MM.1S (cell line): ENCODE measurements around the gene ATP2B2.

Source experiments
- DNase-seq: peaks from one replicate; pipeline ENCODE4 v3.0.0-alpha.2; 2015
- H2AFZ ChIP-seq: fragments of 300-600 bp; sonication (generic); 2 replicates; pipeline ENCODE4 v1.6.0; 2016; ENCODE audit warnings: antibody characterized with exemption, low read length
- H3F3A ChIP-seq: fragments of 300-600 bp; sonication (generic); 2 replicates; pipeline ENCODE4 v1.6.1; 2016; ENCODE audit warnings: mild to moderate bottlenecking, antibody characterized with exemption, low read length, moderate library complexity, mixed read lengths; ENCODE audit not compliant: insufficient read depth
- H3K27ac ChIP-seq: fragments of 300-600 bp; sonication (generic); 2 replicates; pipeline ENCODE4 v1.5.1; 2016; ENCODE audit warnings: mild to moderate bottlenecking, low read length
- H3K27me3 ChIP-seq: fragments of 300-600 bp; sonication (generic); replicated peaks from 2 replicates; pipeline ENCODE4 v1.6.0; 2016; ENCODE audit warnings: low read length; ENCODE audit not compliant: insufficient read depth
- H3K36me3 ChIP-seq: fragments of 300-600 bp; sonication (generic); replicated peaks from 2 replicates; pipeline ENCODE4 v1.6.1; 2016; ENCODE audit warnings: mild to moderate bottlenecking, low read length, mixed read lengths; ENCODE audit not compliant: insufficient read depth
- H3K4me1 ChIP-seq: fragments of 300-600 bp; sonication (generic); 2 replicates; pipeline ENCODE4 v1.6.1; 2016; ENCODE audit warnings: low read length, mixed read lengths
- H3K4me2 ChIP-seq: fragments of 300-600 bp; sonication (generic); 2 replicates; pipeline ENCODE4 v1.6.0; 2016; ENCODE audit warnings: low read depth, low read length
- H3K4me3 ChIP-seq: fragments of 300-600 bp; sonication (generic); 2 replicates; pipeline ENCODE4 v1.5.1; 2016; ENCODE audit warnings: low read length, mixed read lengths
- H3K79me2 ChIP-seq: fragments of 300-600 bp; sonication (generic); 2 replicates; pipeline ENCODE4 v1.6.1; 2016; ENCODE audit warnings: mixed run types, low read length, mixed read lengths
- H3K9ac ChIP-seq: fragments of 300-600 bp; sonication (generic); 2 replicates; pipeline ENCODE4 v1.6.1; 2016; ENCODE audit warnings: low read length, mixed read lengths
- H3K9me2 ChIP-seq: fragments of 300-600 bp; sonication (generic); replicated peaks from 2 replicates; pipeline ENCODE4 v1.6.1; 2016; ENCODE audit warnings: mild to moderate bottlenecking, low read length, mixed read lengths; ENCODE audit not compliant: insufficient read depth
- H3K9me3 ChIP-seq: fragments of 300-600 bp; sonication (generic); replicated peaks from 2 replicates; pipeline ENCODE4 v1.6.1; 2016; ENCODE audit warnings: mild to moderate bottlenecking, low read length, mixed read lengths; ENCODE audit not compliant: insufficient read depth
- H4K20me1 ChIP-seq: fragments of 300-600 bp; sonication (generic); 2 replicates; pipeline ENCODE4 v1.6.1; 2016; ENCODE audit warnings: mild to moderate bottlenecking, low read length, moderate library complexity, mixed read lengths; ENCODE audit not compliant: insufficient read depth
- EZH2 ChIP-seq: fragments of 300-600 bp; sonication (generic); optimal IDR thresholded peaks from 2 replicates; pipeline ENCODE3; 2017; ENCODE audit warnings: low read depth, mild to moderate bottlenecking, antibody characterized with exemption, low read length, mixed read lengths
- EZH2phosphoT487 ChIP-seq: fragments of 300-600 bp; sonication (generic); IDR thresholded peaks from 2 replicates; pipeline ENCODE4 v1.6.1; 2018; ENCODE audit warnings: antibody characterized with exemption, low read length
- TF ChIP-seq, protein P1 (sequence below): fragments of 300-600 bp; sonication (generic); IDR thresholded peaks from 2 replicates; pipeline ENCODE4 v1.5.1; 2016; ENCODE audit warnings: antibody characterized with exemption, low read length, mixed read lengths

The ATP2B2 gene

DNA sequence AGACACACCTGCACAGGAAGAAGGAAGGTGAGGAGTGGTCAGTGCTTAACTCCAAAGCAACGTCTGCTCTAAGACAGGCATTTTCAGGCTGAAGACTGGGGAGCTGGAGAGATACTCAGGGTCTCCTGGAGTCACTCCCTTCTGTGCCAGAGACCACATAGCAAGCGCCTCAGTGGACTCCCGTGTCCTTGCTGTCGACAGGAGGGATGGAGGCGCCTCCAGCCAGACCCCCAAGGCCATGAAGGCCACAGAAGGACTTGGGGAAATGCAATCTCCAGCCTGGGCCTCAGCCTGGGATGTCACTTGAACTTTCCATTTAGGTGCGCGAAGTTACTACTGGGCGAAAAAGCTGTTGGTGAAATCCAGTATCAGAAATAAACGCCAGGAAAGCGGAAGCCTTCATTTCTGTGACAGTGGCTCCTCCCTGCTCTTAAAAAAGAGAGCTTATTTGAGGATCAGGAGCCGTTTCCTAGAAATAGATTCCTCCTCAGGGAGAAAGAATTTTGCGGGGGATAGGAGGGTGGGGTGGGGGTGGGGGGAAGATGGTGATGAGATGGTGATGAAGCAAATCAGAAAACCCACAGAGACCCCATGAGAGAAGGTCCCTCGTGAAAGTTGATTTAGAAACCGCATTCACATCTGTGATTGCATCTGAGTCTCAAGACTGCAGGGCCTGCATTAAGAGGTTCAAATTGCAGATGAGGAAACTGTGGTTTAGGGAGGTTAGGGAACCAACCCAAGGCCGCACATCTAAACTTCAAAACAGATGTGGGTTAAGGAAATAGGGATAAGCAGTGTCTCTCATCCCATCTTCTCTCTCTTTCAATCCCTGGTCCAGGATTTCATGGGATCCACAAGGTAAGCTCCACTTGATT lies 78.8 kb downstream of the ATP2B2 start:
- Histone ChIP-seq H3K4me2 (no peak overlapping the region), H3K9me2 (no peaks in the 10 kb centered on the region), H3K36me3 (no peaks in the 10 kb centered on the region), H3K9ac (no peak overlapping the region), H2AFZ (no peak overlapping the region), H3K27me3 (no peaks in the 10 kb centered on the region), H3K79me2 (no peaks in the 10 kb centered on the region), H3K4me3 (no peak overlapping the region), H3F3A (no peaks in the 10 kb centered on the region), H3K27ac (no peak overlapping the region), H3K9me3 (no peaks in the 10 kb centered on the region), H4K20me1 (no peaks in the 10 kb centered on the region), H3K4me1 (no peaks in the 10 kb centered on the region)
- DNase-seq = no peak
- TF ChIP-seq EZH2 (no peak), EZH2phosphoT487 (no peak)
- TF ChIP-seq, protein P1, sequence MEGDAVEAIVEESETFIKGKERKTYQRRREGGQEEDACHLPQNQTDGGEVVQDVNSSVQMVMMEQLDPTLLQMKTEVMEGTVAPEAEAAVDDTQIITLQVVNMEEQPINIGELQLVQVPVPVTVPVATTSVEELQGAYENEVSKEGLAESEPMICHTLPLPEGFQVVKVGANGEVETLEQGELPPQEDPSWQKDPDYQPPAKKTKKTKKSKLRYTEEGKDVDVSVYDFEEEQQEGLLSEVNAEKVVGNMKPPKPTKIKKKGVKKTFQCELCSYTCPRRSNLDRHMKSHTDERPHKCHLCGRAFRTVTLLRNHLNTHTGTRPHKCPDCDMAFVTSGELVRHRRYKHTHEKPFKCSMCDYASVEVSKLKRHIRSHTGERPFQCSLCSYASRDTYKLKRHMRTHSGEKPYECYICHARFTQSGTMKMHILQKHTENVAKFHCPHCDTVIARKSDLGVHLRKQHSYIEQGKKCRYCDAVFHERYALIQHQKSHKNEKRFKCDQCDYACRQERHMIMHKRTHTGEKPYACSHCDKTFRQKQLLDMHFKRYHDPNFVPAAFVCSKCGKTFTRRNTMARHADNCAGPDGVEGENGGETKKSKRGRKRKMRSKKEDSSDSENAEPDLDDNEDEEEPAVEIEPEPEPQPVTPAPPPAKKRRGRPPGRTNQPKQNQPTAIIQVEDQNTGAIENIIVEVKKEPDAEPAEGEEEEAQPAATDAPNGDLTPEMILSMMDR = no peak

DNA sequence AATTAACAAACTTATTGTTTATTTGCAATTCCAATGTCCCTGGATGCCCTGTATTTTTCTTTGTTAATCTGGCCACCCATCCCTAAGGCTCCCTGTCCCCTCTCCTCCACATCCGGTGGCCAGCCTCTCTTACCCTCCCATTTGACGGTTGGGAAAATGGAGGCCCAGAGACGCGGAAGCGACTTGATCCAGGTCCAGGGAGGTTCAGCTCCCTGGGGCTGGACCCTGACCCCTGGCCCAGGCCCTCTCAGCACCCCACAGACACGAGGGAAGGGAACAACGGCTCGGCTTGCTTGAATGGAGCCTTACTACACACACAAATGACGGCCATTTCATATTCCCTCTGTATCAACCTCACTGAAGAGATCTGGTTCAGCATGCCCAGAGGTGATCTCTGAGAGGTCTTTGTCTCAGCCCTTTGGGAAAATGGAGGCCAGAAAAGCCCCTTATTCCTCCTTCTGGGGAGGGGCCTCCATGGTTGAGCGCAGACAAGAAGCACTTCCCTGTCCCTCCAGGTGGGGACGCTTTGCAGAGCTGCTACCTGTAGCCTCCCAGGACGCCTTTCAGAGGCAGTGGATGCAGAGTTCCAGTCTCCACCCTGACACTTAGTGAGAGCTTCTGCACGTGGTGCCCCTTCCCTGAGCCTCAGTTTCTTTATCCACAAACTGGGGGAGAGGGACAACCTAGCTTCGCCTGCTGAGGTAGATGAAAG lies 82.1 kb downstream of the ATP2B2 start:
- Histone ChIP-seq H3K4me2 (no peak overlapping the region), H3K36me3 (no peaks in the 10 kb centered on the region), H2AFZ (no peak overlapping the region), H4K20me1 (no peaks in the 10 kb centered on the region), H3K27me3 (no peaks in the 10 kb centered on the region), H3K9me3 (no peaks in the 10 kb centered on the region), H3K9ac (no peak overlapping the region), H3K9me2 (no peaks in the 10 kb centered on the region), H3F3A (no peaks in the 10 kb centered on the region), H3K79me2 (no peaks in the 10 kb centered on the region), H3K4me1 (no peaks in the 10 kb centered on the region), H3K27ac (no peak overlapping the region), H3K4me3 (no peak overlapping the region)
- TF ChIP-seq EZH2phosphoT487 (no peak), EZH2 (no peak)
- TF ChIP-seq, protein P1 = no peak
- no peak for DNase-seq

DNA sequence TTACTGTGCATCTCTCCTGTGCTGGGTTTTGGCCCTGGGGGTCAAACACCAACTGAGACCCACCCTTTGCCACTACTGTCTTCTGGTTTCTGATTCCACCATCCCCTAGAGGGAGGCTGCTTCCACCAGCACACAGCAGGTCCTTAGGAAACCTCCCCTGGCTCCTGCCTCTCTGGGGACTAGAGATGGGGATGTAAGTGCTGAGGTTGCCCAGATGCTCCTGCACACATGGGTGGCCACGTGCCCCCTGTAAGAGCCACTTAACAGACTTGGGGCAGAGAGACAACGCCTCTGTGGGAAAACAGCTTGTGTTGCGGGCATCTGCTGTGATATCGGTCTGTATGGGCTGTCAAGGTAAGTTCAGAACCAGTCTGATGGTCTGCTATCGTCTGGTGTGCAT lies 83.4 kb downstream of the ATP2B2 start:
- H3K27me3 ChIP-seq = no peaks in the 10 kb centered on the region
- no peak overlapping the region for H2AFZ ChIP-seq
- no peak for DNase-seq
- no peak overlapping the region for H3K4me2 ChIP-seq
- H3K9ac ChIP-seq = no peak overlapping the region
- TF ChIP-seq EZH2 (no peak), EZH2phosphoT487 (no peak)
- TF ChIP-seq, protein P1 = no peak
- H3K4me1 ChIP-seq = no peaks in the 10 kb centered on the region
- no peak overlapping the region for H3K27ac ChIP-seq
- H3K9me2 ChIP-seq = no peaks in the 10 kb centered on the region
- H3K9me3 ChIP-seq = no peaks in the 10 kb centered on the region
- H3K4me3 ChIP-seq = no peak overlapping the region
- H4K20me1 ChIP-seq = no peaks in the 10 kb centered on the region
- no peaks in the 10 kb centered on the region for H3F3A ChIP-seq
- no peaks in the 10 kb centered on the region for H3K79me2 ChIP-seq
- no peaks in the 10 kb centered on the region for H3K36me3 ChIP-seq
